ENCODE results near the gene COL8A1. TPM values are rescaled to one million over a fixed set of nuclear protein-coding genes. Genes with fewer than 3 reads are reported as not detected.

COL8A1 gene
- total and polyA plus RNA-seq, 2 donors (not counting 1 experiment from before 2014, with no cell fraction given): 0.12 TPM; not detected in 1

GRCh38 chr3:99634881-99635280 is 3.5 kb upstream of the COL8A1 start:
- H3K4me2 ChIP-seq (replicated peaks; ENCODE audit: low read depth, low read length, poor library complexity, severe bottlenecking): no peak overlapping the region
- POLR2A ChIA-PET: no interaction called here
- intact Hi-C loops (cut with micrococcal nuclease): no loop called here
- no peaks in the 10 kb centered on the region for H3K79me2 ChIP-seq (ENCODE audit: control insufficient read depth, insufficient read depth, low read length)
- peaks cover 0 to 30% (median 19%) of the 10 kb centered on the region in 4 experiments for H3K27me3 ChIP-seq (replicated peaks in 1 of 4; ENCODE audit: control extremely low read depth in 1 of 4, control insufficient read depth in 3 of 4, insufficient read depth in 4 of 4, low read length in 3 of 4)
- CTCF ChIA-PET: no interaction called here
- Mint-ChIP-seq H3K27me3 (peaks cover 55% of the 10 kb centered on the region), H3K27ac (no peak overlapping the region), H3K9me3 (ENCODE audit: insufficient read depth) (no peaks in the 10 kb centered on the region), H3K4me1 (peaks cover 8% of the 10 kb centered on the region), H3K4me3 (no peak overlapping the region)
- H3K9me3 ChIP-seq (ENCODE audit: control extremely low read depth in 1 of 3, control insufficient read depth in 2 of 3, insufficient read depth in 1 of 3, low read length in 2 of 3): peaks cover 0 to 4% (median 0%) of the 10 kb centered on the region in 3 donors
- no peak overlapping the region for H3K4me3 ChIP-seq (ENCODE audit: control extremely low read depth in 1 of 5, extremely low read depth in 1 of 5, insufficient read depth in 1 of 5, low read depth in 2 of 5, low read length in 4 of 5)
- H3K36me3 ChIP-seq (replicated peaks in 1 of 2; ENCODE audit: control extremely low read depth in 1 of 2, control insufficient read depth in 1 of 2, extremely low read depth in 1 of 2, insufficient read depth in 2 of 2, low read length in 1 of 2): no peaks in the 10 kb centered on the region
- TF ChIP-seq CTCF (IDR thresholded peaks at IDR 0.05): no peak
- ATAC-seq (ENCODE audit: low read depth): no peak
- WGBS (ENCODE audit: insufficient coverage): 100% methylated on average over 1 of the region's 1 CpG
- no peak for DNase-seq
- H2AFZ ChIP-seq (ENCODE audit: insufficient read depth, low read depth, low read length, poor library complexity, severe bottlenecking): no peak overlapping the region
- no peak overlapping the region for H3K9ac ChIP-seq (ENCODE audit: low read length)
- H3K27ac ChIP-seq (ENCODE audit: low read length in 2 of 2): no peak overlapping the region
- peaks cover 7 to 11% of the 10 kb centered on the region in 2 donors for H3K4me1 ChIP-seq (ENCODE audit: control insufficient read depth in 2 of 2, insufficient read depth in 2 of 2, low read length in 2 of 2)
- no peaks in the 10 kb centered on the region for H4K20me1 ChIP-seq (ENCODE audit: control insufficient read depth, insufficient read depth, low read length, poor library complexity, severe bottlenecking)

- H3K9me3 ChIP-seq (ENCODE audit: control extremely low read depth in 1 of 3, control insufficient read depth in 2 of 3, insufficient read depth in 1 of 3, low read length in 2 of 3): peaks cover 0 to 4% (median 0%) of the 10 kb centered on the region in 3 donors
- H3K4me1 ChIP-seq (ENCODE audit: control insufficient read depth in 2 of 2, insufficient read depth in 2 of 2, low read length in 2 of 2): peaks cover 7 to 11% of the 10 kb centered on the region in 2 donors
- ATAC-seq (ENCODE audit: low read depth) (no peak), DNase-seq (no peak)
- Mint-ChIP-seq H3K4me3 (no peak overlapping the region), H3K4me1 (peaks cover 8% of the 10 kb centered on the region), H3K9me3 (ENCODE audit: insufficient read depth) (no peaks in the 10 kb centered on the region), H3K27me3 (peaks cover 57% of the 10 kb centered on the region), H3K27ac (no peak overlapping the region)
- WGBS (ENCODE audit: insufficient coverage): no CpG with 5 or more reads among the region's 1 CpG
- H3K79me2 ChIP-seq (ENCODE audit: control insufficient read depth, insufficient read depth, low read length): no peaks in the 10 kb centered on the region
- no peak overlapping the region for H3K4me3 ChIP-seq (ENCODE audit: control extremely low read depth in 1 of 5, extremely low read depth in 1 of 5, insufficient read depth in 1 of 5, low read depth in 2 of 5, low read length in 4 of 5)
- TF ChIP-seq CTCF (IDR thresholded peaks at IDR 0.05): no peak
- TF ChIP-seq EZH2 (IDR thresholded peaks at IDR 0.05; ENCODE audit: borderline replicate concordance, insufficient read depth, low read depth, low read length, poor library complexity, severe bottlenecking): no peak
- H3K27me3 ChIP-seq (replicated peaks in 1 of 4; ENCODE audit: control extremely low read depth in 1 of 4, control insufficient read depth in 3 of 4, insufficient read depth in 4 of 4, low read length in 3 of 4): peaks cover 0 to 32% (median 20%) of the 10 kb centered on the region in 4 experiments
- ChIA-PET POLR2A (no interaction called here), CTCF (no interaction called here)
- no peak overlapping the region for H3K4me2 ChIP-seq (replicated peaks; ENCODE audit: low read depth, low read length, poor library complexity, severe bottlenecking)
- no peak overlapping the region for H3K27ac ChIP-seq (ENCODE audit: low read length in 2 of 2)
- H3K36me3 ChIP-seq (replicated peaks in 1 of 2; ENCODE audit: control extremely low read depth in 1 of 2, control insufficient read depth in 1 of 2, extremely low read depth in 1 of 2, insufficient read depth in 2 of 2, low read length in 1 of 2): no peaks in the 10 kb centered on the region
- intact Hi-C loops (cut with micrococcal nuclease): no loop called here
- H2AFZ ChIP-seq (ENCODE audit: insufficient read depth, low read depth, low read length, poor library complexity, severe bottlenecking): no peak overlapping the region
- H4K20me1 ChIP-seq (ENCODE audit: control insufficient read depth, insufficient read depth, low read length, poor library complexity, severe bottlenecking): no peaks in the 10 kb centered on the region
- no peak overlapping the region for H3K9ac ChIP-seq (ENCODE audit: low read length)
These were observed 3.0 kb upstream of the COL8A1 start for GRCh38 chr3:99635348-99635747.
